Kidney (tissue), 14 donors: ENCODE measurements around the gene SHOX. TPM values are rescaled to one million over a fixed set of nuclear protein-coding genes. Genes with fewer than 3 reads are reported as not detected.

Experiments
- DNase-seq, 5 donors: peaks; one replicate each; pipeline ENCODE4 v3.0.0-alpha.2; 2013 to 2020
- FAIRE-seq: peaks from 2 replicates; lab custom pipeline; 2012; peaks lifted over from hg19 to GRCh38; lab: Jason Lieb, UNC
- H3K27ac ChIP-seq, 2 donors: one replicate each; pipeline ENCODE4 v1.7.0; 2013; ENCODE audit warnings: low read depth in 2 of 2, low read length in 2 of 2, inconsistent platforms in 1 of 2
- H3K27me3 ChIP-seq: one replicate; pipeline ENCODE4 v1.7.1; 2013; ENCODE audit warnings: low read length, inconsistent platforms; ENCODE audit not compliant: control insufficient read depth, insufficient read depth
- H3K36me3 ChIP-seq, 3 donors: one replicate each; pipeline versions ENCODE4 v1.7.0 to v1.7.1; 2013; ENCODE audit warnings: low read length in 3 of 3, control low read depth in 1 of 3, inconsistent platforms in 1 of 3; ENCODE audit not compliant: insufficient read depth in 3 of 3, control insufficient read depth in 2 of 3
- H3K4me1 ChIP-seq, 3 donors: one replicate each; pipeline versions ENCODE4 v1.7.0 to v1.7.1; 2013; ENCODE audit warnings: low read length in 3 of 3, inconsistent platforms in 1 of 3, low read depth in 1 of 3; ENCODE audit not compliant: control insufficient read depth in 2 of 3, insufficient read depth in 2 of 3
- H3K4me3 ChIP-seq, 3 donors: one replicate each; pipeline versions ENCODE4 v1.7.0 to v1.8.1; 2013; ENCODE audit warnings: low read length in 3 of 3, control low read depth in 1 of 3, inconsistent platforms in 1 of 3
- H3K9ac ChIP-seq, 3 donors: one replicate each; pipeline versions ENCODE4 v1.7.0 to v1.7.1; 2013; ENCODE audit warnings: low read length in 3 of 3, control low read depth in 1 of 3, inconsistent platforms in 1 of 3
- H3K9me3 ChIP-seq, 3 donors: one replicate each; pipeline versions ENCODE4 v1.7.0 to v1.7.1; 2013; ENCODE audit warnings: low read length in 3 of 3, control low read depth in 1 of 3, inconsistent platforms in 1 of 3; ENCODE audit not compliant: control insufficient read depth in 2 of 3, insufficient read depth in 1 of 3
- CTCF ChIP-seq: IDR thresholded peaks from 3 replicates; pipeline ENCODE4 v1.5.1; 2012; ENCODE audit warnings: mild to moderate bottlenecking, moderate library complexity, borderline replicate concordance; ENCODE audit not compliant: insufficient read depth; ENCODE audit errors: extremely low read depth
- intact Hi-C: fragments of 100-400 bp; cut with DNase I; formaldehyde crosslinking; loops from one replicate; pipeline ENCODE4 v1.11.1; 2022
- polyA plus RNA-seq: library from polyadenylated mRNA; stranded (reverse); fragments of 350-450 nt; fragmentation: Illumina TruSeq; extraction: RNeasy Lipid Tissue Mini Kit (QIAGEN cat#74804); gene quantifications from one replicate; pipeline ENCODE4 v1.2.3, GENCODE V29; 2014; ENCODE audit warnings: low read depth, low replicate concordance; ENCODE audit not compliant: insufficient read depth
- total RNA-seq: library from RNA; stranded (reverse); fragmentation: NEBNext Ultra II Directional; extraction: Animal tissue kit (Norgen Biotek cat#: 25700); gene quantifications from one replicate; pipeline ENCODE4 v1.2.1, GENCODE V29; 2021
- donor health status: control.
- donor health status: control.
- donor health status: control.
- donor health status: control.
- donor health status: control.
- donor health status: DM: yes; HTN: yes; CAD: no.
- donor health status: Normal renal cell carcinoma (clear cell type).

SHOX gene
- total and polyA plus RNA-seq, 2 donors from 2014 or later = not detected

- DNase-seq (no peak), FAIRE-seq (no peak)
- Histone ChIP-seq H3K9me3 (no peaks in the 10 kb centered on the region), H3K9ac (no peak overlapping the region), H3K36me3 (no peaks in the 10 kb centered on the region), H3K27ac (no peak overlapping the region), H3K4me1 (no peaks in the 10 kb centered on the region), H3K27me3 (peaks cover 40% of the 10 kb centered on the region), H3K4me3 (no peak overlapping the region)
- intact Hi-C loops = no loop called here
- no peak for TF ChIP-seq CTCF
Observed at GRCh38 chrX:633985-634958, 3.7 kb downstream of the SHOX start.

DNA sequence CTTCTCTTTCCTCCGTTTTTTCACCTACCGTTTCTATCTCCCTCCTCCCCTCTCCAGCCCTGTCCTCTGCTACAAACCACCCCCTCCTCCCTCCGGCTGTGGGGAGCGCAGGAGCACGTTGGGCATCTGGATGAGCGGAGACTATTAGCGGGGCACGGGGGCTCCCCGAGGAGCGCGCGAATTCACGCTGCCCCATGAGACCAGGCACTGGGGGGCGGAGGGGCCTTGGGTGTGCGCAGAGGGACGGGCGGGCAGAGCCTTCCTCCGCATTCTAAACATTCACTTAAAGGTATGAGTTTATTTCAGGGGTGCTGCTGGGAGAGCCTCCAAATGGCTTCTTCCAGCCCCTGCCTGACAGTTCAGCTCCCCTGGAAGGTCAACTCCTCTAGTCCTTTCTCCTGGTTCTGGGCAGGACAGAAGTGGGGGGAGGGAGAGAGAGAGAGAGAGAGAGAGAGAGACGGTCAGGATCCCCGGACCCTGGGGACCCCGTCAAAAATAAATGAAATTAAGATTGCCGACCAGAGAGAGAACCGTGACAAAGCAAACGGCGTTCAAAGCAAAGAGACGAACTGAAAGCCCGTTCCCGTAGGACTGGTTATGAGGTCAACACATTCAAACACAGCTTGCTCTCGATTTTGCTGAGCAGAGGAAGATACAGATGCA is 5.0 kb downstream of the SHOX start:
- TF ChIP-seq CTCF = no peak
- H3K36me3 ChIP-seq = no peaks in the 10 kb centered on the region
- intact Hi-C loops = no loop called here
- peaks cover 40% of the 10 kb centered on the region for H3K27me3 ChIP-seq
- FAIRE-seq (no peak), DNase-seq (no peak)
- no peak overlapping the region for H3K27ac ChIP-seq
- no peak overlapping the region for H3K4me3 ChIP-seq
- H3K9ac ChIP-seq = no peak overlapping the region
- H3K9me3 ChIP-seq = no peaks in the 10 kb centered on the region
- no peaks in the 10 kb centered on the region for H3K4me1 ChIP-seq

GRCh38 chrX:636981-637659 is 6.5 kb downstream of the SHOX start:
- FAIRE-seq (no peak), DNase-seq (no peak)
- Histone ChIP-seq H3K4me3 (no peak overlapping the region), H3K9me3 (no peaks in the 10 kb centered on the region), H3K36me3 (no peaks in the 10 kb centered on the region), H3K27me3 (peaks cover 38% of the 10 kb centered on the region), H3K4me1 (no peaks in the 10 kb centered on the region), H3K27ac (no peak overlapping the region), H3K9ac (no peak overlapping the region)
- no peak for TF ChIP-seq CTCF
- intact Hi-C loops = no loop called here
